GM18502 (cell line): ENCODE measurements around the gene FAM120B.
"Not testable (repeated sequence)": the region's sequence is repeated elsewhere in the genome, so short reads cannot be mapped to it uniquely, and the experiment has no call there.

Source experiments
- ATAC-seq: cut with Tn5 transposase; IDR thresholded peaks from one replicate; pipeline ENCODE4 v1.9.1; 2021; ENCODE audit warnings: mild to moderate bottlenecking; ENCODE audit not compliant: unreplicated experiment, poor library complexity

FAM120B gene

GRCh38 chr6:170374571-170375444 lies 68.2 kb downstream of the FAM120B start:
- no peak for ATAC-seq

- ATAC-seq = no peak
These were observed 69.1 kb downstream of the FAM120B start for GRCh38 chr6:170375661-170376060.

- ATAC-seq = no peak
These were observed 70.0 kb downstream of the FAM120B start for GRCh38 chr6:170376386-170377043.

- ATAC-seq = no peak
These were observed 71.9 kb downstream of the FAM120B start for GRCh38 chr6:170378502-170378901.

GRCh38 chr6:170381562-170381961 lies 75.0 kb downstream of the FAM120B start:
- ATAC-seq = no peak

GRCh38 chr6:170383466-170384035 lies 77.0 kb downstream of the FAM120B start:
- no peak for ATAC-seq

GRCh38 chr6:170385506-170385905 lies 78.9 kb downstream of the FAM120B start:
- ATAC-seq = no peak

- ATAC-seq = no peak
These were observed 81.6 kb downstream of the FAM120B start for GRCh38 chr6:170388113-170388512.

GRCh38 chr6:170393033-170393432 lies 86.5 kb downstream of the FAM120B start:
- ATAC-seq = no peak

- ATAC-seq = no peak
These were observed 87.3 kb downstream of the FAM120B start for GRCh38 chr6:170393807-170394399.

GRCh38 chr6:170394980-170395379 lies 88.4 kb downstream of the FAM120B start:
- no peak for ATAC-seq

GRCh38 chr6:170398743-170399369 lies 92.3 kb downstream of the FAM120B start:
- not testable (repeated sequence) for ATAC-seq

- not testable (repeated sequence) for ATAC-seq
These were observed 93.5 kb downstream of the FAM120B start for GRCh38 chr6:170399955-170400558.

GRCh38 chr6:170402318-170403040 lies 95.9 kb downstream of the FAM120B start:
- no peak for ATAC-seq

GRCh38 chr6:170403451-170403850 lies 96.9 kb downstream of the FAM120B start:
- no peak for ATAC-seq

GRCh38 chr6:170404036-170404435 lies 97.5 kb downstream of the FAM120B start:
- no peak for ATAC-seq

- ATAC-seq = no peak
These were observed 98.1 kb downstream of the FAM120B start for GRCh38 chr6:170404697-170405096.

GRCh38 chr6:170405311-170405975 lies 98.9 kb downstream of the FAM120B start:
- ATAC-seq = no peak

- no peak for ATAC-seq
These were observed 100.6 kb downstream of the FAM120B start for GRCh38 chr6:170407200-170407599.
